GM12878 (cell line): Measurements from ENCODE around the gene CEP250. TPM values are rescaled to one million over a fixed set of nuclear protein-coding genes. Genes with fewer than 3 reads are reported as not detected.

Experiments
- ATAC-seq: fragments of 200-7000 bp; cut with Tn5 transposase; 3 replicates; pipeline ENCODE4 v1.9.1; 2020; ENCODE audit warnings: mild to moderate bottlenecking, moderate library complexity
- BruUV-seq: library from RNA; stranded (reverse); fragments of 400-500 nt; replicated peaks from 2 replicates; lab custom pipeline; 2021; lab: Mats Ljungman, UMichigan
- CTCF ChIA-PET: fragments of 300-600 bp; sonication (Branson Sonifier 250); formaldehyde crosslinking; extraction: SDS; loops from one replicate; lab custom pipeline; 2021; ENCODE audit warnings: inconsistent platforms; lab: Yijun Ruan, JAX
- POLR2A ChIA-PET: fragments of 350-600 bp; formaldehyde crosslinking; extraction: SDS; loops from one replicate; lab custom pipeline; 2021; ENCODE audit warnings: inconsistent platforms; lab: Charles Lee
- RAD21 ChIA-PET: fragments of 300-600 bp; sonication (Branson Sonifier 250); formaldehyde crosslinking; loops from one replicate; lab custom pipeline; 2023; ENCODE audit warnings: antibody characterized with exemption; ENCODE audit not compliant: unreplicated experiment; lab: Charles Lee
- SMC1A ChIA-PET: fragments of 300-600 bp; sonication (Branson Sonifier 250); formaldehyde crosslinking; loops from one replicate; lab custom pipeline; 2023; ENCODE audit not compliant: unreplicated experiment, uncharacterized antibody; lab: Charles Lee
- DNase-seq: peaks from one replicate; pipeline ENCODE4 v3.0.0-alpha.2; 2011; ENCODE audit warnings: low read depth, low spot score
- FAIRE-seq: peaks from 3 replicates; lab custom pipeline; 2011; peaks lifted over from hg19 to GRCh38; lab: Jason Lieb, UNC
- H2AFZ ChIP-seq: 2 replicates; pipeline ENCODE4 v1.6.0; 2011; ENCODE audit warnings: low read depth, low read length, control low read depth; ENCODE audit not compliant: control insufficient read depth
- H3K27ac ChIP-seq: 2 replicates; pipeline ENCODE4 v1.5.1; 2011; ENCODE audit warnings: control low read depth; ENCODE audit not compliant: control insufficient read depth, insufficient read depth
- H3K27me3 ChIP-seq, 2 experiments: replicated peaks in 1 of 2; 2 replicates each; pipeline versions ENCODE4 v1.6.0 to v1.6.1; 2011; ENCODE audit warnings: low read length in 1 of 2; ENCODE audit not compliant: control insufficient read depth in 2 of 2, insufficient read depth in 2 of 2
- H3K36me3 ChIP-seq, 2 experiments: 2 replicates each; pipeline ENCODE4 v1.5.1; 2011; ENCODE audit warnings: low read length in 1 of 2; ENCODE audit not compliant: control insufficient read depth in 2 of 2, insufficient read depth in 2 of 2
- H3K4me1 ChIP-seq: 2 replicates; pipeline ENCODE4 v1.6.1; 2011; ENCODE audit warnings: mild to moderate bottlenecking, low read length, moderate library complexity, mixed read lengths; ENCODE audit not compliant: control insufficient read depth, insufficient read depth
- H3K4me2 ChIP-seq: 2 replicates; pipeline ENCODE4 v1.6.0; 2011; ENCODE audit warnings: control low read depth; ENCODE audit not compliant: control insufficient read depth, insufficient read depth
- H3K4me3 ChIP-seq: fragments of 200-600 bp; sonication (generic); 2 replicates; pipeline ENCODE4 v1.5.1; 2016
- H3K79me2 ChIP-seq: 2 replicates; pipeline ENCODE4 v1.6.0; 2011; ENCODE audit warnings: low read length; ENCODE audit not compliant: control insufficient read depth, insufficient read depth
- H3K9ac ChIP-seq: 2 replicates; pipeline ENCODE4 v1.8.0; 2011; ENCODE audit warnings: low read length, control low read depth, mixed read lengths; ENCODE audit not compliant: control insufficient read depth, insufficient read depth
- H3K9me3 ChIP-seq: replicated peaks from 3 replicates; pipeline ENCODE4 v1.5.1; 2011; ENCODE audit warnings: mild to moderate bottlenecking, low read length; ENCODE audit not compliant: control insufficient read depth, insufficient read depth
- H4K20me1 ChIP-seq: 2 replicates; pipeline ENCODE4 v1.6.0; 2011; ENCODE audit not compliant: control insufficient read depth, insufficient read depth
- BACH1 ChIP-seq: fragments of 450-650 bp; IDR thresholded peaks from 2 replicates; pipeline ENCODE4 v1.6.1; 2017; ENCODE audit warnings: mild to moderate bottlenecking, borderline replicate concordance
- FOS ChIP-seq: IDR thresholded peaks from 3 replicates; pipeline ENCODE4 v1.6.1; 2011; ENCODE audit warnings: borderline replicate concordance; ENCODE audit not compliant: insufficient read length; ENCODE audit errors: extremely low read depth
- KDM1A ChIP-seq: fragments of 200-600 bp; sonication (generic); IDR thresholded peaks from 2 replicates; pipeline ENCODE4 v1.6.1; 2016; ENCODE audit warnings: borderline replicate concordance
- MLLT1 ChIP-seq: fragments of 450-650 bp; IDR thresholded peaks from 2 replicates; pipeline ENCODE4 v1.6.1; 2016; ENCODE audit warnings: mild to moderate bottlenecking
- SUZ12 ChIP-seq: fragments of 200-600 bp; sonication (generic); IDR thresholded peaks from one replicate; pipeline ENCODE4 v1.6.1; 2018; ENCODE audit warnings: antibody characterized with exemption, mild to moderate bottlenecking; ENCODE audit not compliant: unreplicated experiment
- TCF12 ChIP-seq: IDR thresholded peaks from 2 replicates; pipeline ENCODE4 v1.6.1; 2011; ENCODE audit warnings: low read depth, mild to moderate bottlenecking, low read length
- TCF3 ChIP-seq: IDR thresholded peaks from 2 replicates; pipeline ENCODE4 v1.6.1; 2012; ENCODE audit warnings: low read depth, mild to moderate bottlenecking, low read length, borderline replicate concordance; ENCODE audit not compliant: insufficient read depth
- WRNIP1 ChIP-seq: IDR thresholded peaks from 2 replicates; pipeline ENCODE4 v1.6.1; 2011; ENCODE audit warnings: low read depth, low read length, improper control_type of control experiment, borderline replicate concordance
- YBX1 ChIP-seq: fragments of 450-650 bp; IDR thresholded peaks from 2 replicates; pipeline ENCODE4 v1.6.1; 2016; ENCODE audit warnings: antibody characterized with exemption
- ZNF217 ChIP-seq: fragments of 450-650 bp; IDR thresholded peaks from 2 replicates; pipeline ENCODE4 v1.6.1; 2017; ENCODE audit warnings: antibody characterized with exemption, mild to moderate bottlenecking
- WGBS: methylation state at CpG from one replicate; pipeline ENCODE4 v1.1.6; 2016; ENCODE audit warnings: low lambda C conversion rate; ENCODE audit not compliant: insufficient replicate concordance, insufficient coverage; ENCODE audit errors: missing lambda C conversion rate; 5-methylcytosine and 5-hydroxymethylcytosine counted together
- in situ Hi-C: fragments of 300-500 bp; cut with MboI; formaldehyde crosslinking; loops from 9 replicates; pipeline ENCODE4 v1.14.3; 2018; ENCODE audit warnings: mixed read lengths
- intact Hi-C: fragments of 100-400 bp; cut with micrococcal nuclease; formaldehyde crosslinking; loops from one replicate; pipeline ENCODE4 v1.14.2; 2022; ENCODE audit not compliant: unreplicated experiment
- polyA plus RNA-seq, 11 experiments: library from polyadenylated mRNA; depleted of rRNA in 4 of 11; unstranded in 6 of 11; stranded (reverse) in 5 of 11; fragments of >200 nt; fragmentation: Nextera tagmentation in 4 of 11; fragmentation: Illumina TruSeq in 1 of 11; extraction: Ambion mirVana in 4 of 11; extraction: Trizol in 1 of 11; gene quantifications; 1 replicate in 1 of 11; 2 replicates in 10 of 11; pipeline versions ENCODE4 v1.2.1 to v1.2.3, GENCODE V29; 2011 to 2016; ENCODE audit warnings: inconsistent platforms in 2 of 11, missing spikeins in 2 of 11, low read depth in 1 of 11
- total RNA-seq, 4 experiments: library from RNA; depleted of rRNA in 3 of 4; stranded (reverse); fragments of >200 nt in 3 of 4; fragmentation: Illumina TruSeq in 1 of 4; extraction: Trizol in 1 of 4; gene quantifications; 2 replicates each; pipeline versions ENCODE4 v1.2.1 to v1.2.3, GENCODE V29; 2013 to 2021
- TF ChIP-seq, protein P1 (sequence below): IDR thresholded peaks from 2 replicates; pipeline ENCODE4 v1.6.1; 2012; ENCODE audit warnings: low read depth, low read length, improper control_type of control experiment
- TF ChIP-seq, protein P2 (sequence below): IDR thresholded peaks from 2 replicates; pipeline ENCODE4 v1.6.1; 2012; ENCODE audit warnings: improper control_type of control experiment, low read depth, low read length; ENCODE audit not compliant: insufficient replicate concordance
- TF ChIP-seq, protein P3 (sequence below): fragments of 450-650 bp; IDR thresholded peaks from 2 replicates; pipeline ENCODE4 v1.6.1; 2017; ENCODE audit warnings: low read depth, mild to moderate bottlenecking, moderate library complexity

CEP250 gene
- total and polyA plus RNA-seq, 10 of the 15 experiments (the other 5 are each of a cell fraction or from before 2014, with no cell fraction given) = 2.4 to 41.6 (median 25.7) TPM

DNA sequence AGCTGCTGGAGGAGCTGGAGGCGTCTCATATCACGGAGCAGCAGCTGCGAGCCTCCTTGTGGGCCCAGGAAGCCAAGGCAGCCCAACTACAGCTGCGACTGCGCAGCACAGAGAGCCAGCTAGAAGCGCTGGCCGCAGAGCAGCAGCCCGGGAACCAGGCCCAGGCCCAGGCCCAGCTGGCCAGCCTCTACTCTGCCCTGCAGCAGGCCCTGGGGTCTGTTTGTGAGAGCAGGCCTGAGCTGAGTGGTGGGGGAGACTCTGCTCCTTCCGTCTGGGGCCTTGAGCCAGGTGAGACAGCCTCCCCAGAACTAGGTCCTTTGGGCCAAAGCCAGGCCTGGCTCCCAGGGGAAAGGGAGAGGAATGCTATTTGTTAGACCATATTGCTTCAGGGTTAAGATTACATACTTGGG lies 42.4 kb downstream of the CEP250 start (continued):
- no peak for TF ChIP-seq ZNF217
- no peak for TF ChIP-seq KDM1A

DNA sequence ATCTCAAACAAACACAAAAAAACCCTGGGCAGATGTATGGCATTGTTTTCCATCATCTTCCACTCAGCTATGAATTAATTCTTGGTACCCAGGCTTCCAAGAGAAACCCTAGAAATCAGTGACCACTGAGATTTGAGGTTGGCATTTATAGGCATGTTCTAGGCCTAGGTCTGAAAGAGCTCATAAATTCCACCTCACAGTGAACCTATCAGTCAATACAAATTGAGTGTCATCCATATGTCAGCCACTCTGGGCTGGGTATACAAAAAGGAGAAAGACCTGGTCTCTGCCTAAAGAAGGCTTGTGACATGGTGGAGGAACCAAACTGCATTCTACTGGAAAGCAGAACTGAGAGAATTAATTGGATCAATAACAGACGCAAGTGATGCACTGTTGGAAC lies 43.9 kb downstream of the CEP250 start:
- Histone ChIP-seq H3K79me2 (no peaks in the 10 kb centered on the region), H3K4me3 (no peak overlapping the region), H3K36me3 (peaks cover 32 to 50% of the 10 kb centered on the region in 2 experiments), H3K27ac (no peak overlapping the region), H4K20me1 (no peaks in the 10 kb centered on the region; the same call in 1 of the 2 replicates), H3K9me3 (no peaks in the 10 kb centered on the region), H3K4me1 (peaks cover 16% of the 10 kb centered on the region), H3K9ac (no peak overlapping the region), H3K4me2 (no peak overlapping the region), H3K27me3 (no peaks in the 10 kb centered on the region), H2AFZ (no peak overlapping the region)
- in situ Hi-C loops = no loop called here
- DNase-seq (no peak), ATAC-seq (no peak), FAIRE-seq (no peak)
- 93% methylated on average over 1 of the region's 1 CpG for WGBS
- intact Hi-C loops = no loop called here
- ChIA-PET RAD21 (no interaction called here), POLR2A (interaction anchor here (1.5 kb wide), 1 partner anchor 8 kb away, joined by 3 read pairs; no protein-coding TSS in a partner anchor), SMC1A (interaction anchor here (1.4 to 4.4 kb wide), 3 partner anchors 8 to 38 kb away, joined by 3 to 14 read pairs (median 4); no protein-coding TSS in a partner anchor), CTCF (interaction anchor here (0.6 to 2.0 kb wide), 3 partner anchors 11 to 63 kb away, joined by 3 to 5 read pairs (median 3); no protein-coding TSS in a partner anchor)
- no TSS peak for BruUV-seq
- no peak for TF ChIP-seq BACH1
- TF ChIP-seq, protein P1, sequence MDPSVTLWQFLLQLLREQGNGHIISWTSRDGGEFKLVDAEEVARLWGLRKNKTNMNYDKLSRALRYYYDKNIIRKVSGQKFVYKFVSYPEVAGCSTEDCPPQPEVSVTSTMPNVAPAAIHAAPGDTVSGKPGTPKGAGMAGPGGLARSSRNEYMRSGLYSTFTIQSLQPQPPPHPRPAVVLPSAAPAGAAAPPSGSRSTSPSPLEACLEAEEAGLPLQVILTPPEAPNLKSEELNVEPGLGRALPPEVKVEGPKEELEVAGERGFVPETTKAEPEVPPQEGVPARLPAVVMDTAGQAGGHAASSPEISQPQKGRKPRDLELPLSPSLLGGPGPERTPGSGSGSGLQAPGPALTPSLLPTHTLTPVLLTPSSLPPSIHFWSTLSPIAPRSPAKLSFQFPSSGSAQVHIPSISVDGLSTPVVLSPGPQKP = no peak
- no peak for TF ChIP-seq TCF3
- no peak for TF ChIP-seq YBX1
- no peak for TF ChIP-seq TCF12
- no peak for TF ChIP-seq SUZ12
- TF ChIP-seq MLLT1 = no peak
- TF ChIP-seq, protein P2, sequence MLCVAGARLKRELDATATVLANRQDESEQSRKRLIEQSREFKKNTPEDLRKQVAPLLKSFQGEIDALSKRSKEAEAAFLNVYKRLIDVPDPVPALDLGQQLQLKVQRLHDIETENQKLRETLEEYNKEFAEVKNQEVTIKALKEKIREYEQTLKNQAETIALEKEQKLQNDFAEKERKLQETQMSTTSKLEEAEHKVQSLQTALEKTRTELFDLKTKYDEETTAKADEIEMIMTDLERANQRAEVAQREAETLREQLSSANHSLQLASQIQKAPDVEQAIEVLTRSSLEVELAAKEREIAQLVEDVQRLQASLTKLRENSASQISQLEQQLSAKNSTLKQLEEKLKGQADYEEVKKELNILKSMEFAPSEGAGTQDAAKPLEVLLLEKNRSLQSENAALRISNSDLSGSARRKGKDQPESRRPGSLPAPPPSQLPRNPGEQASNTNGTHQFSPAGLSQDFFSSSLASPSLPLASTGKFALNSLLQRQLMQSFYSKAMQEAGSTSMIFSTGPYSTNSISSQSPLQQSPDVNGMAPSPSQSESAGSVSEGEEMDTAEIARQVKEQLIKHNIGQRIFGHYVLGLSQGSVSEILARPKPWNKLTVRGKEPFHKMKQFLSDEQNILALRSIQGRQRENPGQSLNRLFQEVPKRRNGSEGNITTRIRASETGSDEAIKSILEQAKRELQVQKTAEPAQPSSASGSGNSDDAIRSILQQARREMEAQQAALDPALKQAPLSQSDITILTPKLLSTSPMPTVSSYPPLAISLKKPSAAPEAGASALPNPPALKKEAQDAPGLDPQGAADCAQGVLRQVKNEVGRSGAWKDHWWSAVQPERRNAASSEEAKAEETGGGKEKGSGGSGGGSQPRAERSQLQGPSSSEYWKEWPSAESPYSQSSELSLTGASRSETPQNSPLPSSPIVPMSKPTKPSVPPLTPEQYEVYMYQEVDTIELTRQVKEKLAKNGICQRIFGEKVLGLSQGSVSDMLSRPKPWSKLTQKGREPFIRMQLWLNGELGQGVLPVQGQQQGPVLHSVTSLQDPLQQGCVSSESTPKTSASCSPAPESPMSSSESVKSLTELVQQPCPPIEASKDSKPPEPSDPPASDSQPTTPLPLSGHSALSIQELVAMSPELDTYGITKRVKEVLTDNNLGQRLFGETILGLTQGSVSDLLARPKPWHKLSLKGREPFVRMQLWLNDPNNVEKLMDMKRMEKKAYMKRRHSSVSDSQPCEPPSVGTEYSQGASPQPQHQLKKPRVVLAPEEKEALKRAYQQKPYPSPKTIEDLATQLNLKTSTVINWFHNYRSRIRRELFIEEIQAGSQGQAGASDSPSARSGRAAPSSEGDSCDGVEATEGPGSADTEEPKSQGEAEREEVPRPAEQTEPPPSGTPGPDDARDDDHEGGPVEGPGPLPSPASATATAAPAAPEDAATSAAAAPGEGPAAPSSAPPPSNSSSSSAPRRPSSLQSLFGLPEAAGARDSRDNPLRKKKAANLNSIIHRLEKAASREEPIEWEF = no peak
- TF ChIP-seq FOS = no peak
- TF ChIP-seq, protein P3, sequence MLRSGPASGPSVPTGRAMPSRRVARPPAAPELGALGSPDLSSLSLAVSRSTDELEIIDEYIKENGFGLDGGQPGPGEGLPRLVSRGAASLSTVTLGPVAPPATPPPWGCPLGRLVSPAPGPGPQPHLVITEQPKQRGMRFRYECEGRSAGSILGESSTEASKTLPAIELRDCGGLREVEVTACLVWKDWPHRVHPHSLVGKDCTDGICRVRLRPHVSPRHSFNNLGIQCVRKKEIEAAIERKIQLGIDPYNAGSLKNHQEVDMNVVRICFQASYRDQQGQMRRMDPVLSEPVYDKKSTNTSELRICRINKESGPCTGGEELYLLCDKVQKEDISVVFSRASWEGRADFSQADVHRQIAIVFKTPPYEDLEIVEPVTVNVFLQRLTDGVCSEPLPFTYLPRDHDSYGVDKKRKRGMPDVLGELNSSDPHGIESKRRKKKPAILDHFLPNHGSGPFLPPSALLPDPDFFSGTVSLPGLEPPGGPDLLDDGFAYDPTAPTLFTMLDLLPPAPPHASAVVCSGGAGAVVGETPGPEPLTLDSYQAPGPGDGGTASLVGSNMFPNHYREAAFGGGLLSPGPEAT = no peak
- TF ChIP-seq WRNIP1 = no peak
